HepG2 (cell line): ENCODE measurements around the gene IGIP. TPM values are rescaled to one million over a fixed set of nuclear protein-coding genes. Genes with fewer than 3 reads are reported as not detected.

Experiments used
- polyA plus RNA-seq, 8 experiments: library from polyadenylated mRNA; depleted of rRNA in 3 of 8; stranded (reverse) in 7 of 8; unstranded in 1 of 8; fragments of >200 nt; fragmentation: Illumina TruSeq in 4 of 8; extraction: Trizol in 4 of 8; gene quantifications; 2 replicates each; pipeline versions ENCODE4 v1.2.1 to v1.2.3, GENCODE V29; 2011 to 2016; ENCODE audit warnings: low read depth in 4 of 8, missing spikeins in 1 of 8, mixed read lengths in 1 of 8; ENCODE audit not compliant: insufficient read depth in 1 of 8
- total RNA-seq, 5 experiments: library from RNA; depleted of rRNA; stranded (reverse); fragments of >200 nt; fragmentation: Illumina TruSeq; extraction: Trizol; gene quantifications; 2 replicates each; pipeline ENCODE4 v1.2.3, GENCODE V29; 2016; ENCODE audit warnings: low read depth in 1 of 5

IGIP gene
- total and polyA plus RNA-seq, 2 of the 13 experiments (the other 11 are each of a cell fraction or from before 2014, with no cell fraction given), result 1.7 to 2.1 TPM

Other genes starting within 250 kb of the IGIP start
- gene NRG2, start 82.6 kb upstream of the IGIP start, total RNA-seq (2016; rRNA removed; fragmentation: Illumina TruSeq; extraction: Trizol), result not detected in 2 replicates
- gene NRG2, start 82.6 kb upstream of the IGIP start, polyA plus RNA-seq (2011; rRNA removed), result not detected in 2 replicates
- gene PURA, start 11.8 kb upstream of the IGIP start, total RNA-seq (2016; rRNA removed; fragmentation: Illumina TruSeq; extraction: Trizol), result 5.0 and 6.8 TPM in 2 replicates
- gene PURA, start 11.8 kb upstream of the IGIP start, polyA plus RNA-seq (2011; rRNA removed), result 1.9 and 2.0 TPM in 2 replicates
- gene CYSTM1, start 49.3 kb downstream of the IGIP start, total RNA-seq (2016; rRNA removed; fragmentation: Illumina TruSeq; extraction: Trizol), result 40.0 and 52.7 TPM in 2 replicates
- 73.4 and 85.0 TPM in 2 replicates for gene CYSTM1, start 49.3 kb downstream of the IGIP start, polyA plus RNA-seq (2011; rRNA removed)
- gene PFDN1, start 177.2 kb downstream of the IGIP start, total RNA-seq (2016; rRNA removed; fragmentation: Illumina TruSeq; extraction: Trizol), result 70.8 and 102 TPM in 2 replicates
- 67.2 and 70.4 TPM in 2 replicates for gene PFDN1, start 177.2 kb downstream of the IGIP start, polyA plus RNA-seq (2011; rRNA removed)
- gene HBEGF, start 220.7 kb downstream of the IGIP start, total RNA-seq (2016; rRNA removed; fragmentation: Illumina TruSeq; extraction: Trizol), result 0.77 and 1.7 TPM in 2 replicates
- 4.3 and 5.0 TPM in 2 replicates for gene HBEGF, start 220.7 kb downstream of the IGIP start, polyA plus RNA-seq (2011; rRNA removed)
- gene SLC4A9, start 234.3 kb downstream of the IGIP start, total RNA-seq (2016; rRNA removed; fragmentation: Illumina TruSeq; extraction: Trizol), result not detected in 2 replicates
- gene SLC4A9, start 234.3 kb downstream of the IGIP start, polyA plus RNA-seq (2011; rRNA removed), result 0.05 TPM in 1 of 2 replicates, not detected in the other